GM18873 (cell line): ENCODE measurements around the gene C15orf40.

ENCODE experiments used
- ATAC-seq: cut with Tn5 transposase; IDR thresholded peaks from one replicate; pipeline ENCODE4 v1.9.1; 2021; ENCODE audit warnings: mild to moderate bottlenecking, moderate library complexity, moderate number of reproducible peaks; ENCODE audit not compliant: unreplicated experiment, low FRiP score

C15orf40 gene

GRCh38 chr15:82995938-82996337, 15.5 kb downstream of the C15orf40 start:
- ATAC-seq, result no peak

- no peak for ATAC-seq
These were observed 16.4 kb downstream of the C15orf40 start for GRCh38 chr15:82995076-82995475.

- ATAC-seq, result no peak
These were observed 18.3 kb downstream of the C15orf40 start for GRCh38 chr15:82993144-82993543.

GRCh38 chr15:82992436-82992998, 18.9 kb downstream of the C15orf40 start:
- no peak for ATAC-seq

GRCh38 chr15:82986442-82986780, 25.0 kb downstream of the C15orf40 start:
- no peak for ATAC-seq

GRCh38 chr15:82985688-82986441, 25.6 kb downstream of the C15orf40 start, which contains the start of gene RAMAC:
TSS of gene RAMAC (plus strand) at chr15:82986210. CDS start at chr15:82989019, 2,809 bp downstream.
- ATAC-seq, result peak; percentile 92

GRCh38 chr15:82980981-82981380, 30.5 kb downstream of the C15orf40 start:
- no peak for ATAC-seq

GRCh38 chr15:82979726-82980125, 31.7 kb downstream of the C15orf40 start:
- no peak for ATAC-seq

- ATAC-seq, result no peak
These were observed 33.0 kb downstream of the C15orf40 start for GRCh38 chr15:82978438-82978837.

GRCh38 chr15:82977076-82977475, 34.4 kb downstream of the C15orf40 start:
- no peak for ATAC-seq

GRCh38 chr15:82972990-82973389, 38.4 kb downstream of the C15orf40 start:
- ATAC-seq, result no peak

- ATAC-seq, result no peak
These were observed 40.0 kb downstream of the C15orf40 start for GRCh38 chr15:82971218-82971984.

GRCh38 chr15:82970696-82971095, 40.7 kb downstream of the C15orf40 start:
- ATAC-seq, result no peak

GRCh38 chr15:82970078-82970686, 41.3 kb downstream of the C15orf40 start:
- ATAC-seq, result no peak

- no peak for ATAC-seq
These were observed 42.1 kb downstream of the C15orf40 start for GRCh38 chr15:82969353-82969752.

GRCh38 chr15:82968066-82968465, 43.4 kb downstream of the C15orf40 start:
- ATAC-seq, result no peak

- no peak for ATAC-seq
These were observed 44.8 kb downstream of the C15orf40 start for GRCh38 chr15:82966671-82967071.

GRCh38 chr15:82964890-82965289, 46.5 kb downstream of the C15orf40 start:
- ATAC-seq, result no peak

- ATAC-seq, result no peak
These were observed 47.7 kb downstream of the C15orf40 start for GRCh38 chr15:82963471-82964341.

- ATAC-seq, result no peak
These were observed 50.7 kb downstream of the C15orf40 start for GRCh38 chr15:82960766-82961165.
